Amygdala (tissue), 56 donors: ENCODE data around the gene PCDH9.
"Not testable (repeated sequence)": the region's sequence is repeated elsewhere in the genome, so short reads cannot be mapped to it uniquely, and the experiment has no call there.

ENCODE experiments used
- DNase-seq, 56 donors: peaks; one replicate each; lab custom pipeline; 2025; lab: John Stamatoyannopoulos, UW

PCDH9 gene

GRCh38 chr13:66640231-66640630 is 589.9 kb downstream of the PCDH9 start:
- DNase-seq, result no peak

DNA sequence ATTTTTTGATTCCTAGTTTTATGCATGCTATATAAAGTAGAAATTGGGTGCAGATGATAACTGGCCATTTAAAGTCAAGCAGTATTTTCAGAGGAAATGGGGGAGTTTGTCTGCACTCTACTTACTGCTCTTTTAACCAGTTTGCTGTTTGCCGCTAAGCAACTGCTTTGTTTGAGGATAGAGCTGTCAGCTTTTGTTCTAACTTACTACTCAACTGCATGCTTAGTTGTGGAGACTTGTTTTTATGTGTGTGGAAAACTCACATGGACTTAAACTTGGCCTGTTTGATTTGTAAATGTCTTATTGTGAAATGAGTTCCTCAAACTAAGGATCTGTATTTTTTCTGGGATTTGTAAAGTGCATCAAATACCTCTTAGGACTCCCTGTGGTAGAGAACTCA is 591.1 kb downstream of the PCDH9 start:
- DNase-seq, result no peak

- no peak for DNase-seq
Observed at GRCh38 chr13:66635526-66635925, 594.6 kb downstream of the PCDH9 start.

- no peak for DNase-seq
Observed at GRCh38 chr13:66634384-66634783, 595.8 kb downstream of the PCDH9 start.

- no peak for DNase-seq
Observed at GRCh38 chr13:66627512-66627911, 602.6 kb downstream of the PCDH9 start.

DNA sequence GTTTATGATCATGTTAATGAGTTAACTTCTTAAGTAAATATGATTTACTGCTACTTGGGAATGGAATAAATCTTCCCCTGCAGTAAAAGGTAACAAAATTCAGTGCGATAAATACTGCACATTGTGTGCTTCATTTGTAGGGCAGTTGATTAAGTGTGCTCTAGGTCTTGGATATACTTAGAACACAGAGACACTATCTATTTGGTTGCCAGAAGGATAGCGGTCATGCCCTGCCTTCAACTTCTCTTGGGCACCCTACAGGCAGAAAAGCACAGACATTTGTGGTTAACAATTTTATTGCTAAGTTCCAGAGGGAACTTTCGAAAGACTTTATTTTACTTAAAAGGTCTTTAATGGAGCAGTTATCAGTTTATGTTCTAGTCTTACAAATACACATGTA is 605.8 kb downstream of the PCDH9 start:
- no peak for DNase-seq

DNA sequence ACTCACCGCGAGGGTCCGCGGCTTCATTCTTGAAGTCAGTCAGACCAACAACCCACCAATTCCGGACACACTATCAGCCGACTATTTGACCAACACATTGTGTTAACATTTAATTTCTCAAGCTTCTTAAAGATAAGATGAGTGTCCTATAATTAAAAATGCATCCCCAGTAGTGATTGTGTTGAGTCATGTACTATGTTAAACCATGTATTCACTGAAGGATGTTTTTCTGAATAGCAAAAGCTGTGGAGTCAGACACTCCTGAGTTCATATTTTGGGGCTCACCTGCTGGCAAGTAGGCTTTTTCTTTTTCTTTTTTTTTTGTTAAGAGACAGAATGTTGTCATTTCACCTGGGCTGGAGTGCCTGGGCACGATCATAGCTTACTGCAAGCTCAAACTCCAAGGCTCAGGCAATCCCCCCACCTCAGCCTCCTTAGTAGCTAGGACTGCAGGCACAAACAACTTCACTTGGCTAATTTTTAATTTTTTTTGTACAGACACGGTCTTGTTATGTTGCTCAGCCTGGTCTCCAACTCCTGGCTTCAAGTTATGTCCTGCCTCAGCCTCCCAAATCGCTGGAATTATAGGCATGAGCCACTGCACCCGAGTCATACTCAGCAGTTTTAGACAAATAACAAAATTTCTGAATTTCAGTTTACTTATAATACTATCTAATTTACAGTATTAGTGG is 606.9 kb downstream of the PCDH9 start:
- no peak for DNase-seq

DNA sequence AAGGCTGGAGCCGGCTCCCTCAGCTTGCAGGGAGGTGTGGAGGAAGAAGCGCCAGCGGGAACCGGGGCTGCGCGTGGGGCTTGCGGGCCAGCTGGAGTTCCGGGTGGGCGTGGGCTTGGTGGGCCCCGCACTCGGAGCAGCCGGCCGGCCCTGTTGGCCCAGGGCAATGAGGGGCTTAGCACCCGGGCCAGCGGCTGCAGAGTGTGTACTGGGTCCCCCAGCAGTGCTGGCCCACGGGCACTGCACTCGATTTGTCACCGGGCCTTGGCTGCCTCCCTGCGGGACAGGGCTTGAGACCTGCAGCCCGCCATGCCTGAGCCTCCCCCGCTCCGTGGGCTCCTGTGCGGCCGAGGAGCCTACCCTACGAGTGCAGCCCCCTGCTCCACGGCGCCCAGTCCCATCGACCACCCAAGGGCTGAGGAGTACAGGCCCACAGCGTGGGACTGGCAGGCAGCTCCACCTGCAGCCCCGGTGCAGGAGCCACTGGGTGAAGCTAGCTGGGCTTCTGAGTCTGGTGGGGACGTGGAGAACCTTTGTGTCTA is 608.2 kb downstream of the PCDH9 start:
- DNase-seq, result not testable (repeated sequence)

DNA sequence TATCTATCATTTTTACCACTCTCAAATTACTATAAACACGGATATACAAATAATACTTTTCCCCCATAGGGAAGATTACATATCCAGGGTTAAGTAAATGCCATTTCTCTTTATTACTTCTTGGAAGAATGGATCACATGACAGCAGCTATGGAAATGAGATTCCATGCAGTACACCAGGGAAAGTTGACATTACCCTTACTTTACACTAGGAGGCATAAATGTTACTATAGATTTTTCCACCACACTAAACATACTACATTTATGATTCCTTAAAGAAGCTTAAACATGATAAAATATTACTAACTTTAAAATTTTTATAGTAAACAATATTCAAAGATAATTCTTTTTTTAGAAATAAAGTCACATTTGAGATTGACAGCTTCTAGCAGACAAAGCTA is 611.4 kb downstream of the PCDH9 start:
- no peak for DNase-seq

GRCh38 chr13:66617786-66618185 is 612.4 kb downstream of the PCDH9 start:
- DNase-seq, result no peak

- DNase-seq, result no peak
Observed at GRCh38 chr13:66612983-66613382, 617.2 kb downstream of the PCDH9 start.

GRCh38 chr13:66586489-66586888 is 643.6 kb downstream of the PCDH9 start:
- DNase-seq, result no peak

- no peak for DNase-seq
Observed at GRCh38 chr13:66585669-66586203, 644.4 kb downstream of the PCDH9 start.

- DNase-seq, result no peak
Observed at GRCh38 chr13:66581675-66582074, 648.5 kb downstream of the PCDH9 start.

DNA sequence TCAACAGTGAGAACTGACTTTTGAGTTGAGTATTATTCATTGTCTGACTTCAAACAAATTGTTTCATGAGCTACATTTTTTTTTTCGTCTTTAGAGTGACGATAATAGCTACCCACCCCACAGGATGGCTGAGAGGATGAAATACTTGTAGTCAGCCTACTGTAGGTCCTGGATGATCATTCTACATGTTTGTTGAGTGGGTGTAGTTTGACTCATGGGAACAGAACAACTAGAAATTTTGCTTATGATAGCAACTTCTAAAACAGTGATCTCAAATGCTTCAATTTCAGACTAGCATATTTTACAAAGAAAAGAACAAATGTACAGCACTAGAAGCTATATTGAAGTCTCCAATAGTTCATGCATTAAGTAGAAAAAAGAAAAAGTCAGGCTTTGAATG is 651.8 kb downstream of the PCDH9 start:
- no peak for DNase-seq

DNA sequence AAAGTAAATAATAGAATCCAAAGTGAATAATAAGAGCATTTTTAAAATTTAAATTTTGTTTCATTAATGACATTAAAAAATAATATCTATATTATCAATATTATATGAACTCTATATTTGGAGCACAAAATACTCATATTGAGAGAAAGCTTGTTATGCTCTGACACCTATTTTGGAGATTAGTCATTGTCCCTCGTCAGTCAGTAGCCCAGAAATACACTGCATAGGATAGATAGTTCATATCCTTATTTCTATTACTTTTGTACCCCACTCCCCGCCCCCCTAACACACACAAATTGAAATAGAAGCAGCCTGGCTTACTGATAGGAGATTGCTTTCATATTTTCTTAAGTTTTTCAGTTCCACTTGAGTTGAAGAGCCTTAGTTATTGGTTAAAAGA is 652.8 kb downstream of the PCDH9 start:
- no peak for DNase-seq

- DNase-seq, result no peak
Observed at GRCh38 chr13:66576381-66576780, 653.8 kb downstream of the PCDH9 start.

- no peak for DNase-seq
Observed at GRCh38 chr13:66574606-66575005, 655.5 kb downstream of the PCDH9 start.

DNA sequence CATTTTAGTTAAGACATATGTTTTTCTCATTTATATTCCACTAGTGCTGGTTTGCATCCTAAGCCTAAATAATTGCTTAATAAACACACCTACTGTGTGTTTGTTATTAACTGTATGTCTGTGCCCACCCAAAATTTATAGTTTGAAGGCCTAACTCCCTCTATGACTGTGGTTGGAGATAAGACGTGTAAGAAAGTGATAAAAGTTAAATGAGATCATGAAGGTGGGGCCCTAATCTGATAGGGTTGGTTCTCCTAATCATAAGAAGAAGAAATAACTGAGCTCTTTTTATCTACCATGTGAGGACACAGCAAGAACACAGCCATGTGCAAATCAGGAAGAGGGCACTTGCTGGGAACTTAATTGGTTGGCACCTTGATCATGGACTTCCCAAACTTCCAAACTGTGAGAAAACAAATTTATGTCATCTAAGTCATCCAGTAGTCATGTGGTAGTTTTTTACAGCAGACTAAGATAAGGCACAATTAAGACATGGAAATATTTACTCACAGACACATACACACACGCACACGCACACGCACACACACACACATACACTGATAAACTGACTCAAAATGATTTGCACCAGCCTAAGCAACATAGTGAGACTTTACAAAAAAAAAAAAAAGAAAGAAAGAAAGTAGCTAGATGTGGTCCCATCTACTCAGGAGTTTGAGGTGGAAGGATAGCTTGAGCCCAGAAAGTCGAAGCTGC is 662.1 kb downstream of the PCDH9 start:
- no peak for DNase-seq

DNA sequence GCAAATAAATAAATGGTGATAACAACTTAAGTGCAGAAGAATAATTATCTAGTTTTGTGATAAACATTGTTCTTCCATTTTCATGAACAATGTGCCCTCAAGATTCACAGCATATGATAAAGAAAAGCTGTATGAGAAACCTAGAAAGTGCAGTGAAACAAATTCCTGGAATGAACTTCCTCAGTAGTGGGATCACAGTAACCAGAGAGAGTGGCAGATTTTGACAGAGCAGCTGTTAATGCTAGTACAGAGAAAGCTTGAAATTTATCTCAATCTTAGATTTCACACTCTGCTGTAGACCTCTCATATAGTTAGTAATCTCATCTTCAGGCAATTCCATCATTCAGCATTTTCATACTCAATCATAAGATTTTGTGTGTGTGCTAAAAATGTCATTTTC is 664.9 kb downstream of the PCDH9 start:
- no peak for DNase-seq

DNA sequence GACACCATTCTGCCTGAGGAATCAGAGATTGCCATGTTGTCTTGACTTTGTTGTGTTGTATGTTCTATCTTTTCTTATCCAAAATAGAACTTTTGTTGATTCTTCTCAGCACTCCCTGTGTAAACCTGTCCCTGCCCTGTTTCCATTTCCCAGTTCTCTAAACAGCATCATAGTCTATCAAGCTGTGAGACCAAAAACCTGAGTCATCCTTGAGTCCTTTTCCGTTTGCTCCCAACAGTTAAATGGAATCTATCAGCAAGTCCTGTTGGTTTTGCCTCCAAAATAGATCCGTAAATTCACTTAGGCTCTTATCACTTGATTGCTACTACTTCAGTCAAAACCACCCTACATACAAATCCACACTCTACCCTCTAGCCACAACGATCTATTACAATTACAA is 667.1 kb downstream of the PCDH9 start:
- DNase-seq, result no peak

GRCh38 chr13:66562054-66562453 is 668.1 kb downstream of the PCDH9 start:
- no peak for DNase-seq
